Adipocyte (in vitro differentiated cells): ENCODE measurements around the gene LSAMP.

ENCODE experiments used
- DNase-seq: peaks from one replicate; pipeline ENCODE4 v3.0.0-alpha.2; 2015; ENCODE audit warnings: low read depth
- H3K27me3 ChIP-seq: replicated peaks from 2 replicates; pipeline ENCODE4 v1.7.0; 2013; ENCODE audit warnings: mild to moderate bottlenecking, low read length, moderate library complexity; ENCODE audit not compliant: control insufficient read depth, insufficient read depth
- H3K36me3 ChIP-seq: 2 replicates; pipeline ENCODE4 v1.7.0; 2013; ENCODE audit warnings: low read length, mild to moderate bottlenecking, moderate library complexity; ENCODE audit not compliant: control insufficient read depth, insufficient read depth, severe bottlenecking
- H3K4me1 ChIP-seq: 2 replicates; pipeline ENCODE4 v1.7.0; 2013; ENCODE audit warnings: mild to moderate bottlenecking, low read length, moderate library complexity; ENCODE audit not compliant: control insufficient read depth, insufficient read depth
- H3K4me3 ChIP-seq: 2 replicates; pipeline ENCODE4 v1.7.0; 2013; ENCODE audit warnings: mild to moderate bottlenecking, low read length, moderate library complexity
- H3K9ac ChIP-seq: 2 replicates; pipeline ENCODE4 v1.7.0; 2013; ENCODE audit warnings: mild to moderate bottlenecking, low read length, moderate library complexity
- H3K9me3 ChIP-seq: 2 replicates; pipeline ENCODE4 v1.7.0; 2013; ENCODE audit warnings: mild to moderate bottlenecking, low read length, moderate library complexity; ENCODE audit not compliant: control insufficient read depth

Gene LSAMP

DNA sequence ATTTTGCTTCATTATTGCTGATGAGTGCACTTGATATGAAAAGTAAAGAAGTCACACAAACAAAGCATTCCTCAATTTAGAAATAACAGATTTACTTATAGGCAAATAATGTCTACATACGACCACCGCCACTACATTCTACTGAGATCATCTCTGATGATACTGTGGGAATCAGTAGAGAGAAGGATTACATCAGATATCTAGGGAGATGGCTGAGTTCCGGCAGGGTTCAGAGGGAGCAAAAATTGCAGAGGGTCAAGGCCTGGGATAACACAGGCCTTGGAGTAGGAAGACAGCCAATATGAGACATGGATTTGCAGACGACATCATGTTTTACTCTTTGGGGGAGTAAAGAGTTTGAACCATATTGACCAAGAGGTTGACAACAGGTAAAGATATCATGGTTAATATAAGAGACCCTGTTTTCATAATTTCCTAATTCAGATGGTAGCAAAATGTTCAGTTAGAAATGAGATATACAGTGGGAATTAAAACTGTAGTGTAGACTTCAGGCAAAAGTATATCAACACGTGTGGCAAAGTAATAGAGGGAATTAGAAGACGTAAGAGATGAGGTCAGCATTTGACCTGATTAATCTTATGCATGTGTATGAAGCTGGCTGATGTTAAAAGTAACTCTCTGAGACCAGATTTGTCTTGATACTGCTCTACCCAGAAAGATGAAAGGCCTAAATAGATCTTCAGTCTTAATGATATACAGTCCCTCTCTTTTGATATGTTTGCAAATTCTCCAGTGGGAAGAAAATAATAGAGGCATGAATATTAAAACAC lies 15.6 kb downstream of the LSAMP start:
- no peaks in the 10 kb centered on the region for H3K27me3 ChIP-seq
- H3K9ac ChIP-seq, result no peak overlapping the region
- no peaks in the 10 kb centered on the region for H3K9me3 ChIP-seq
- H3K36me3 ChIP-seq, result no peaks in the 10 kb centered on the region
- no peak for DNase-seq
- no peak overlapping the region for H3K4me3 ChIP-seq
- no peaks in the 10 kb centered on the region for H3K4me1 ChIP-seq

DNA sequence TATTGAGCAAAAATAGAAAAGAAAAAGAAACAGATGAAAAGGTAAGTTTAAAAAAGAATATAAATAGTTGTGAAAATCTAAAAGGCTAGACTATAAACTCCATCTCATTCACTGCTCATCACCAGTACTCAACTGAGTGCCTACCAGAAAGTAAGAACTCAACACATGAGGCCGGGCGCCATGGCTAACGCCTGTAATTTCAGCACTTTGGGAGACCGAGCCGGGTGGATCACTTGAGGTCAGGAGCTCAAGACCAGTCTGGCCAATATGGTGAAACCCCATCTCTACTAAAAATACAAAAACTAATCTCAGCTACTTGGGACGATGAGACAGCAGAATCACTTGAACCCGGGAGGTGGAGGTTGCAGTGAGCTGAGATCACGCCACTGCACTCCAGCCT lies 19.3 kb downstream of the LSAMP start:
- no peak for DNase-seq
- Histone ChIP-seq H3K9me3 (no peaks in the 10 kb centered on the region), H3K36me3 (no peaks in the 10 kb centered on the region), H3K9ac (no peak overlapping the region), H3K4me1 (peaks cover 17% of the 10 kb centered on the region), H3K4me3 (no peak overlapping the region), H3K27me3 (no peaks in the 10 kb centered on the region)

DNA sequence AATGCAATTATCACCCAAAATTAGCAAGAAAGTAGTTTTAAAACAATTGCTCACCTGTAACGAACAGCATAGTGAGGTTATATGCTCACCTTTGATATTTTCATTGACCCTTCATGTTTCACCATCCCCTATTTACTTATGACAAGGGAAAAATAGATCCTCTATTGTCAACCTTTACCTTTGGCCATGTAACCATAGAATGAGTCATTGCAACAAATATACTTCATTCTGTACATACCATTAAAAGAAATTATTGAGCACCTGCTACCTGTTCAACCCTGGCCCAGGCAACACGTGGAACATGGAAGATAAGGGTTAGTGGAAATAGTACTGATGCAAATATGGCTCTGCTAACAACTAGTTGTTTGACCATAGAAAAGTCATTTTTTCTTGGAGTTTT lies 20.2 kb downstream of the LSAMP start:
- DNase-seq, result no peak
- no peak overlapping the region for H3K9ac ChIP-seq
- no peak overlapping the region for H3K4me3 ChIP-seq
- no peaks in the 10 kb centered on the region for H3K27me3 ChIP-seq
- no peaks in the 10 kb centered on the region for H3K36me3 ChIP-seq
- no peaks in the 10 kb centered on the region for H3K9me3 ChIP-seq
- H3K4me1 ChIP-seq, result peaks cover 17% of the 10 kb centered on the region

GRCh38 chr3:116423945-116424344 lies 21.3 kb downstream of the LSAMP start:
- Histone ChIP-seq H3K9me3 (no peaks in the 10 kb centered on the region), H3K4me1 (peaks cover 17% of the 10 kb centered on the region), H3K9ac (peak overlapping the region; percentile 27), H3K4me3 (peak overlapping the region; percentile 73), H3K36me3 (no peaks in the 10 kb centered on the region), H3K27me3 (no peaks in the 10 kb centered on the region)
- no peak for DNase-seq

DNA sequence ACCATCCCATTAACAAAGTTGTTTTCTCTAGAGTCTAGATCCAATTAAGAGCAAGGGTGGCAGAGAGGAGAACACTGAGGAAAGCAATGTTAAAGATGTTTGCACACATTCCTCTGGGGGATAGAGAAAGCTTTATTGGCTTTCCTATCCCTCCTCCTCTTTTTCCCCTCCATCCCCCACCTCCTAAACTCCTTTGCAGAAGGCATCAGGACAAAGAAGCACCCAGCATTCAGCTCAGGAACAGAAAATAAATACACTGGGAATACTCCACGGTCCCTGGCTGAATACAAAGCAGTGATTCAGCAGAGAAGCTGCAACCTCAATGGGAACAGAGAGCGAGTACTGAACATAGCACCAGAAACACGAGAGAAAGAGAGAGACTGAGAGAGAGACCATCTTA lies 21.9 kb downstream of the LSAMP start:
- H3K4me1 ChIP-seq, result peaks cover 17% of the 10 kb centered on the region
- no peaks in the 10 kb centered on the region for H3K27me3 ChIP-seq
- peak overlapping the region; percentile 27 for H3K9ac ChIP-seq
- H3K36me3 ChIP-seq, result no peaks in the 10 kb centered on the region
- H3K9me3 ChIP-seq, result no peaks in the 10 kb centered on the region
- peak overlapping the region; percentile 73 for H3K4me3 ChIP-seq
- DNase-seq, result no peak

- H3K9ac ChIP-seq, result no peak overlapping the region
- peaks cover 4% of the 10 kb centered on the region for H3K9me3 ChIP-seq
- DNase-seq, result no peak
- H3K27me3 ChIP-seq, result no peaks in the 10 kb centered on the region
- no peaks in the 10 kb centered on the region for H3K36me3 ChIP-seq
- H3K4me3 ChIP-seq, result no peak overlapping the region
- H3K4me1 ChIP-seq, result no peaks in the 10 kb centered on the region
Measured at GRCh38 chr3:116417151-116417550, 28.1 kb downstream of the LSAMP start.

DNA sequence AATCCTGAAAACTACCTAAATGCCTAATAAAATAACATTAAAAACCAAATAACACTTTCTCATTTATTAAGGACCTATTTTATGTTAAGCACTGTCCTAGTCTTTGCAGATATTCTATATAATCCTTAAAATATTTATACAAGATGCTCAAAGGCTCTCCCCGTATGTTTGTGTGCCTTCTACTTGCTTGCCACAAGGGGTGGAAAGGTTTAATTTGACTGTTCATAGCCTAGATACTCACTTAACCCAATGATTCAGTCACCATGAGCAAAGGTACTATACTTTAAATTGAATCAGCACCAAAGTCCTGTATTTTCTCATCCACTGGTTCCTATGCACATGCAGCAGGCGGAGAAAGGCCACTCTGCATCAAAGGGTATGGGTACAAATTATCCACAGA lies 32.0 kb downstream of the LSAMP start:
- peaks cover 4% of the 10 kb centered on the region for H3K9me3 ChIP-seq
- no peaks in the 10 kb centered on the region for H3K27me3 ChIP-seq
- DNase-seq, result no peak
- H3K4me3 ChIP-seq, result no peak overlapping the region
- H3K9ac ChIP-seq, result no peak overlapping the region
- no peaks in the 10 kb centered on the region for H3K4me1 ChIP-seq
- no peaks in the 10 kb centered on the region for H3K36me3 ChIP-seq

GRCh38 chr3:116408473-116408872 lies 36.8 kb downstream of the LSAMP start:
- Histone ChIP-seq H3K4me1 (no peaks in the 10 kb centered on the region), H3K4me3 (no peak overlapping the region), H3K27me3 (no peaks in the 10 kb centered on the region), H3K36me3 (no peaks in the 10 kb centered on the region), H3K9me3 (no peaks in the 10 kb centered on the region), H3K9ac (no peak overlapping the region)
- no peak for DNase-seq

DNA sequence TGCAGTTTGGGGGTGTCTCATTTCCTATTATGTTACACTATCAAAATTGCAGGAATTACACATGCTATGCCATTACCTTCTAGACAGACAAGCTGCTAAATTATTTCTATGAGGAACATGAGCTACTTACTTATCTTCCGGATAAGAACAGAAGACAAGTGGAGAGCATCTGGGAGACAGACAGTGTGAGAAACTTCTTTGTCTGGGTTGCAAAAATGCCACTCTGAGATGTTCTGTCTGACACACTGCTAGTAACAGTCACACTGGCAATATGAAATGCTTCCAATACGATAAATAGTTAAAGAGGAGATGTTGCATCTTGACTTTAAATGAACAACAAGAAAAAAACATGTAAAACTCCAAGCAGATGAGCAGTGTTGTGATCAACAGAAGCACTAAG lies 40.1 kb downstream of the LSAMP start:
- H3K4me3 ChIP-seq, result no peak overlapping the region
- no peak for DNase-seq
- no peaks in the 10 kb centered on the region for H3K27me3 ChIP-seq
- H3K9ac ChIP-seq, result no peak overlapping the region
- no peaks in the 10 kb centered on the region for H3K9me3 ChIP-seq
- H3K4me1 ChIP-seq, result no peaks in the 10 kb centered on the region
- H3K36me3 ChIP-seq, result no peaks in the 10 kb centered on the region

DNA sequence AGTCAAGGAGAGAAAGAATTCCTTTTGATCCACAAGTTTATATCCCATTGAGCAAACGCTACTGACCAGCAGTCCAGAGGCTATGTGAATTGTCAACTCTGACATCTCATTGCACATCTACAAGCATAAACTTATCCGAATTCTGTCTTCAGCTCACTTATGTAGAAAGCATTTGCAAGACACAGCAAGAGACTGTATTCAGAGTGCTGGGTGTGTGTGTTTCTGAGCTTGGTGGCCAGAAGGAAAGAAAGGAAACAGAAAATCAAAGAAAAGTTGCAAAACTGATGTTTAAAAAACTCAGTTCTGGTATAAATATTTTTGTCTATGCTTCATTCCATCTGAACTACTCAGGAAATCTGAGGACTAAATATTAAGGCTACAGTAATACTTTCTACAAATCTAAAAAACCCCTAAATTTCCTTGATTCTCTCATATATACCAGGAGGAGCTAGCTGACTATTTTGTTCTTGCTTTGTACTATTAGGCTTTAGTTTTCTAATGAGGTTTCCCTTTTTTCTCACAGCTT lies 45.5 kb downstream of the LSAMP start:
- H3K4me1 ChIP-seq, result no peaks in the 10 kb centered on the region
- DNase-seq, result no peak
- H3K4me3 ChIP-seq, result no peak overlapping the region
- H3K9me3 ChIP-seq, result no peaks in the 10 kb centered on the region
- no peaks in the 10 kb centered on the region for H3K36me3 ChIP-seq
- H3K9ac ChIP-seq, result no peak overlapping the region
- no peaks in the 10 kb centered on the region for H3K27me3 ChIP-seq

GRCh38 chr3:116394365-116394764 lies 50.9 kb downstream of the LSAMP start:
- Histone ChIP-seq H3K4me1 (peaks cover 2% of the 10 kb centered on the region), H3K9ac (no peak overlapping the region), H3K27me3 (no peaks in the 10 kb centered on the region), H3K4me3 (no peak overlapping the region), H3K9me3 (peaks cover 7% of the 10 kb centered on the region), H3K36me3 (no peaks in the 10 kb centered on the region)
- DNase-seq, result no peak

- H3K9ac ChIP-seq, result no peak overlapping the region
- peaks cover 7% of the 10 kb centered on the region for H3K9me3 ChIP-seq
- no peak overlapping the region for H3K4me3 ChIP-seq
- no peak for DNase-seq
- peaks cover 8% of the 10 kb centered on the region for H3K4me1 ChIP-seq
- H3K27me3 ChIP-seq, result no peaks in the 10 kb centered on the region
- no peaks in the 10 kb centered on the region for H3K36me3 ChIP-seq
Measured at GRCh38 chr3:116393199-116393598, 52.1 kb downstream of the LSAMP start.
